HL-60 (cell line): Measurements from ENCODE around the gene GRAMD4.

Experiments used
- DNase-seq, 2 experiments: peaks; one replicate each; pipeline ENCODE4 v3.0.0-alpha.2; 2010 to 2020; ENCODE audit warnings: low read depth in 1 of 2, low spot score in 1 of 2
- H3K27ac ChIP-seq: fragments of 250-450 bp; sonication (Bioruptor Pico); replicated peaks from 2 replicates; pipeline ENCODE4 v1.5.1; 2020; ENCODE audit warnings: mild to moderate bottlenecking, moderate library complexity
- H3K27me3 ChIP-seq: fragments of 250-450 bp; sonication (Bioruptor Pico); 2 replicates; pipeline ENCODE4 v1.5.1; 2021; ENCODE audit warnings: mild to moderate bottlenecking, moderate library complexity; ENCODE audit not compliant: insufficient read depth, poor library complexity, severe bottlenecking
- H3K4me3 ChIP-seq: replicated peaks from 2 replicates; pipeline ENCODE4 v1.5.1; 2011; ENCODE audit warnings: mild to moderate bottlenecking, control low read depth, low read length; ENCODE audit not compliant: insufficient read depth
- CTCF ChIP-seq: IDR thresholded peaks from one replicate; pipeline ENCODE4 v1.5.1; 2011; ENCODE audit warnings: low read length, control low read depth, inconsistent platforms; ENCODE audit not compliant: insufficient read depth
- GABPA ChIP-seq: IDR thresholded peaks from 2 replicates; pipeline ENCODE4 v1.6.1; 2012; ENCODE audit warnings: low read depth
- POLR2AphosphoS5 ChIP-seq: IDR thresholded peaks from 2 replicates; pipeline ENCODE4 v1.6.1; 2012; ENCODE audit warnings: low read depth
- REST ChIP-seq: IDR thresholded peaks from 2 replicates; pipeline ENCODE4 v1.6.1; 2012; ENCODE audit warnings: low read depth; ENCODE audit not compliant: insufficient replicate concordance
- SPI1 ChIP-seq: IDR thresholded peaks from 2 replicates; pipeline ENCODE4 v1.6.1; 2012; ENCODE audit warnings: low read depth, mild to moderate bottlenecking, borderline replicate concordance

The GRAMD4 gene

GRCh38 chr22:46673205-46673604, 53.0 kb downstream of the GRAMD4 start:
- no peaks in the 10 kb centered on the region for H3K27me3 ChIP-seq
- TF ChIP-seq SPI1, result no peak
- no peak for TF ChIP-seq GABPA
- TF ChIP-seq POLR2AphosphoS5, result peak; percentile 58; the same call in 1 of the 2 replicates
- DNase-seq, result no peak
- peak overlapping the region; percentile 66 for H3K27ac ChIP-seq
- no peak overlapping the region for H3K4me3 ChIP-seq

GRCh38 chr22:46673662-46674236, 53.6 kb downstream of the GRAMD4 start:
- Histone ChIP-seq H3K4me3 (no peak overlapping the region), H3K27me3 (no peaks in the 10 kb centered on the region), H3K27ac (peak overlapping the region; percentile 66)
- TF ChIP-seq CTCF (no peak), REST (no peak), GABPA (no peak), POLR2AphosphoS5 (no peak), SPI1 (no peak)
- no peak for DNase-seq

- Histone ChIP-seq H3K27ac (peak overlapping the region; percentile 66), H3K4me3 (no peak overlapping the region), H3K27me3 (no peaks in the 10 kb centered on the region)
- DNase-seq, result peak; percentile 32 to 86
- TF ChIP-seq REST (no peak), POLR2AphosphoS5 (peak; percentile 87), GABPA (no peak), CTCF (no peak)
Measured at GRCh38 chr22:46674367-46674781, 54.2 kb downstream of the GRAMD4 start.

GRCh38 chr22:46674906-46675305, 54.7 kb downstream of the GRAMD4 start:
- no peak for TF ChIP-seq SPI1
- no peak for TF ChIP-seq POLR2AphosphoS5
- TF ChIP-seq GABPA, result no peak
- no peak for TF ChIP-seq REST
- TF ChIP-seq CTCF, result no peak
- Histone ChIP-seq H3K27me3 (no peaks in the 10 kb centered on the region), H3K4me3 (no peak overlapping the region), H3K27ac (peak overlapping the region; percentile 66)
- DNase-seq, result no peak
